ENCODE measurements around the gene CBARP. TPM values are rescaled to one million over a fixed set of nuclear protein-coding genes. Genes with fewer than 3 reads are reported as not detected.
A peak's percentile ranks its signal among the peaks of the same experiment; 100 is the strongest.

The CBARP gene
- total and polyA plus RNA-seq, 2 of the 13 experiments (the other 11 are each of a cell fraction or from before 2014, with no cell fraction given) = 1.2 to 1.4 TPM

GRCh38 chr19:1283207-1283916 is 45.6 kb upstream of the CBARP start (continued):
- no peak for TF ChIP-seq ZNF83 (CRISPR knock-in tag; IDR thresholded peaks at IDR 0.05; ENCODE audit: borderline replicate concordance)
- TF ChIP-seq ZEB1 (IDR thresholded peaks at IDR 0.05; ENCODE audit: insufficient replicate concordance, low read depth) = no peak
- TF ChIP-seq MAZ (IDR thresholded peaks at IDR 0.05; ENCODE audit: borderline replicate concordance, low read depth, low read length) = no peak
- peak; percentile 74 for TF ChIP-seq MAZ (CRISPR knock-in tag; IDR thresholded peaks at IDR 0.05; ENCODE audit: low read depth)
- TF ChIP-seq ZNF12 (CRISPR knock-in tag; IDR thresholded peaks at IDR 0.05) = no peak
- TF ChIP-seq ZNF10 (CRISPR knock-in tag; IDR thresholded peaks at IDR 0.05; ENCODE audit: borderline replicate concordance, low read depth) = no peak
- no peak for TF ChIP-seq HHEX (CRISPR knock-in tag; IDR thresholded peaks at IDR 0.05)
- no peak for TF ChIP-seq ELK4 (CRISPR knock-in tag; IDR thresholded peaks at IDR 0.05; ENCODE audit: borderline replicate concordance)
- TF ChIP-seq ZNF605 (CRISPR knock-in tag; IDR thresholded peaks at IDR 0.05) = no peak
- TF ChIP-seq ZNF329 (CRISPR knock-in tag; IDR thresholded peaks at IDR 0.05; ENCODE audit: low read depth) = no peak; the same call in 1 of the 2 replicates
- TF ChIP-seq TCF12 (IDR thresholded peaks at IDR 0.05) = no peak
- TF ChIP-seq TCF12 (CRISPR knock-in tag; IDR thresholded peaks at IDR 0.05) = peak; percentile 80; the same call in 1 of the 2 replicates
- no peak for TF ChIP-seq RELA (CRISPR knock-in tag; IDR thresholded peaks at IDR 0.05)
- TF ChIP-seq GMEB1 (CRISPR knock-in tag; IDR thresholded peaks at IDR 0.05; ENCODE audit: borderline replicate concordance) = no peak
- TF ChIP-seq ETV5 (CRISPR knock-in tag; IDR thresholded peaks at IDR 0.05; ENCODE audit: borderline replicate concordance) = peak; percentile 84; the same call in 1 of the 2 replicates
- TF ChIP-seq POGK (CRISPR knock-in tag; conservative IDR thresholded peaks at IDR 0.05) = 0 out of 2 replicates have a peak, but pooled peaks have one; percentile 45
- TF ChIP-seq CBFB (CRISPR knock-in tag; IDR thresholded peaks at IDR 0.05) = no peak
- no peak for TF ChIP-seq PAWR (CRISPR knock-in tag; IDR thresholded peaks at IDR 0.05; ENCODE audit: borderline replicate concordance)
- TF ChIP-seq ZNF772 (CRISPR knock-in tag; IDR thresholded peaks at IDR 0.05) = peak; percentile 76; the same call in 1 of the 2 replicates
- TF ChIP-seq IRX3 (CRISPR knock-in tag; IDR thresholded peaks at IDR 0.05; ENCODE audit: borderline replicate concordance, low read depth) = no peak
- TF ChIP-seq MBNL3 (CRISPR knock-in tag; conservative IDR thresholded peaks at IDR 0.05) = no peak
- TF ChIP-seq MTF1 (CRISPR knock-in tag; IDR thresholded peaks at IDR 0.05) = no peak
- TF ChIP-seq ZNF691 (CRISPR knock-in tag; IDR thresholded peaks at IDR 0.05; ENCODE audit: borderline replicate concordance, low read depth) = no peak; the same call in 1 of the 2 replicates
- TF ChIP-seq ZNF639 (CRISPR knock-in tag; conservative IDR thresholded peaks at IDR 0.05) = no peak
